H9 (cell line): ENCODE measurements around the gene LGR5. TPM values are rescaled to one million over a fixed set of nuclear protein-coding genes. Genes with fewer than 3 reads are reported as not detected.

Experiments used
- DNase-seq: peaks from one replicate; pipeline ENCODE4 v3.0.0-alpha.2; 2017
- H2AFZ ChIP-seq: one replicate; pipeline ENCODE4 v1.6.1; 2013; ENCODE audit warnings: mild to moderate bottlenecking, low read length, control low read depth, moderate library complexity
- H2AK5ac ChIP-seq: 2 replicates; pipeline ENCODE4 v1.6.1; 2013; ENCODE audit warnings: low read length, control low read depth, mixed read lengths; ENCODE audit not compliant: insufficient read length
- H2BK120ac ChIP-seq: one replicate; pipeline ENCODE4 v1.6.1; 2013; ENCODE audit warnings: low read depth, mild to moderate bottlenecking, low read length, control low read depth, inconsistent platforms; ENCODE audit not compliant: poor library complexity, severe bottlenecking
- H2BK12ac ChIP-seq: 2 replicates; pipeline ENCODE4 v1.6.1; 2013; ENCODE audit warnings: low read length, control low read depth, mixed read lengths, low read depth; ENCODE audit not compliant: insufficient read length
- H2BK15ac ChIP-seq: 2 replicates; pipeline ENCODE4 v1.6.1; 2013; ENCODE audit warnings: low read depth, low read length, control low read depth
- H2BK20ac ChIP-seq: one replicate; pipeline ENCODE4 v1.6.1; 2013; ENCODE audit warnings: low read depth, mild to moderate bottlenecking, low read length, control low read depth, inconsistent platforms; ENCODE audit not compliant: poor library complexity, severe bottlenecking
- H2BK5ac ChIP-seq: 2 replicates; pipeline ENCODE4 v1.6.1; 2013; ENCODE audit warnings: low read length, control low read depth, mixed read lengths; ENCODE audit not compliant: insufficient read length
- H3K14ac ChIP-seq: 2 replicates; pipeline ENCODE4 v1.6.1; 2013; ENCODE audit warnings: low read length, control low read depth; ENCODE audit not compliant: insufficient read depth
- H3K18ac ChIP-seq: 2 replicates; pipeline ENCODE4 v1.6.1; 2013; ENCODE audit warnings: low read depth, mild to moderate bottlenecking, mixed read lengths, low read length, control low read depth; ENCODE audit not compliant: insufficient read length
- H3K23ac ChIP-seq: 2 replicates; pipeline ENCODE4 v1.6.1; 2013; ENCODE audit warnings: low read length, control low read depth, mixed read lengths, low read depth; ENCODE audit not compliant: insufficient read length
- H3K23me2 ChIP-seq: 2 replicates; pipeline ENCODE4 v1.6.1; 2013; ENCODE audit warnings: low read depth, mild to moderate bottlenecking, mixed read lengths, low read length, control low read depth; ENCODE audit not compliant: insufficient read length, poor library complexity, severe bottlenecking
- H3K27ac ChIP-seq: 2 replicates; pipeline ENCODE4 v1.5.1; 2013; ENCODE audit warnings: low read length, control low read depth, mixed read lengths, low read depth; ENCODE audit not compliant: insufficient read length
- H3K27me3 ChIP-seq: 2 replicates; pipeline ENCODE4 v1.6.1; 2013; ENCODE audit warnings: low read length, control low read depth, inconsistent platforms; ENCODE audit not compliant: insufficient read depth
- H3K4ac ChIP-seq: 2 replicates; pipeline ENCODE4 v1.6.1; 2013; ENCODE audit warnings: low read depth, mild to moderate bottlenecking, control low read depth, inconsistent platforms, low read length, moderate library complexity
- H3K4me1 ChIP-seq: 2 replicates; pipeline ENCODE4 v1.6.1; 2013; ENCODE audit warnings: low read length, control low read depth, inconsistent platforms; ENCODE audit not compliant: insufficient read depth
- H3K4me2 ChIP-seq: 2 replicates; pipeline ENCODE4 v1.6.1; 2013; ENCODE audit warnings: low read length, control low read depth, mixed read lengths; ENCODE audit not compliant: insufficient read length, insufficient read depth
- H3K56ac ChIP-seq: 2 replicates; pipeline ENCODE4 v1.6.1; 2013; ENCODE audit warnings: low read depth, mild to moderate bottlenecking, mixed read lengths, low read length, control low read depth; ENCODE audit not compliant: insufficient read length
- H3K79me1 ChIP-seq: 2 replicates; pipeline ENCODE4 v1.6.1; 2013; ENCODE audit warnings: low read depth, mild to moderate bottlenecking, moderate library complexity, low read length, control low read depth, inconsistent platforms; ENCODE audit not compliant: insufficient read depth, poor library complexity, severe bottlenecking
- H3K79me2 ChIP-seq: 2 replicates; pipeline ENCODE4 v1.6.1; 2013; ENCODE audit warnings: low read length, control low read depth, inconsistent platforms; ENCODE audit not compliant: insufficient read depth
- H3K9ac ChIP-seq: 2 replicates; pipeline ENCODE4 v1.6.1; 2013; ENCODE audit warnings: low read length, control low read depth, mixed read lengths; ENCODE audit not compliant: insufficient read length; ENCODE audit errors: extremely low read depth
- H3K9me3 ChIP-seq: one replicate; pipeline ENCODE4 v1.6.1; 2013; ENCODE audit warnings: low read depth, low read length, inconsistent platforms; ENCODE audit not compliant: control insufficient read depth
- H3T11ph ChIP-seq: one replicate; pipeline ENCODE4 v1.6.1; 2013; ENCODE audit warnings: mild to moderate bottlenecking, low read length, control low read depth, inconsistent platforms
- H4K20me1 ChIP-seq: one replicate; pipeline ENCODE4 v1.6.1; 2013; ENCODE audit not compliant: control insufficient read depth, insufficient read length, insufficient read depth
- H4K5ac ChIP-seq: 2 replicates; pipeline ENCODE4 v1.6.1; 2013; ENCODE audit warnings: low read depth, mild to moderate bottlenecking, mixed read lengths, low read length, control low read depth; ENCODE audit not compliant: insufficient read length
- H4K8ac ChIP-seq: replicated peaks from 2 replicates; pipeline ENCODE4 v1.6.1; 2013; ENCODE audit warnings: low read length, control low read depth, mixed read lengths, low read depth; ENCODE audit not compliant: insufficient read length
- H4K91ac ChIP-seq: 2 replicates; pipeline ENCODE4 v1.6.1; 2013; ENCODE audit warnings: low read depth, mild to moderate bottlenecking, moderate library complexity, mixed read lengths, low read length, control low read depth; ENCODE audit not compliant: insufficient read length
- H3K27ac Mint-ChIP-seq, 3 experiments: 2 replicates in 2 of 3; 3 replicates in 1 of 3; pipeline ENCODE4 v1.8.0; 2020 to 2021; ENCODE audit warnings: mixed read lengths in 3 of 3, mild to moderate bottlenecking in 1 of 3, moderate library complexity in 1 of 3
- H3K27me3 Mint-ChIP-seq: 2 replicates; pipeline ENCODE4 v1.8.0; 2021; ENCODE audit warnings: low read depth, mild to moderate bottlenecking, moderate library complexity, mixed read lengths
- H3K36me3 Mint-ChIP-seq, 3 experiments: 2 replicates in 2 of 3; 3 replicates in 1 of 3; pipeline ENCODE4 v1.8.0; 2020 to 2021; ENCODE audit warnings: low read depth in 3 of 3, mixed read lengths in 3 of 3; ENCODE audit not compliant: insufficient read depth in 1 of 3
- H3K4me1 Mint-ChIP-seq, 2 experiments: 2 replicates each; pipeline ENCODE4 v1.8.0; 2020; ENCODE audit warnings: mixed read lengths in 2 of 2
- H3K4me3 Mint-ChIP-seq, 2 experiments: 2 replicates in 1 of 2; 3 replicates in 1 of 2; pipeline ENCODE4 v1.8.0; 2020 to 2021; ENCODE audit warnings: mild to moderate bottlenecking in 2 of 2, mixed read lengths in 2 of 2, moderate library complexity in 1 of 2
- H3K9me3 Mint-ChIP-seq, 2 experiments: 2 replicates in 1 of 2; 3 replicates in 1 of 2; pipeline ENCODE4 v1.8.0; 2020; ENCODE audit warnings: mild to moderate bottlenecking in 2 of 2, mixed read lengths in 2 of 2, moderate library complexity in 1 of 2
- CTCF ChIP-seq: fragments of 200-600 bp; sonication (generic); conservative IDR thresholded peaks from 3 replicates; pipeline ENCODE4 v1.8.0; 2021; ENCODE audit warnings: antibody characterized with exemption, mild to moderate bottlenecking
- WGBS: extraction: QIAGEN DNeasy Blood & Tissue Kit; methylation state at CpG from one replicate; pipeline ENCODE4 v1.1.7; 2013; ENCODE audit warnings: missing lambda C conversion rate, low lambda C conversion rate, mixed read lengths; ENCODE audit not compliant: insufficient read length; ENCODE audit errors: extremely low coverage; 5-methylcytosine and 5-hydroxymethylcytosine counted together
- total RNA-seq: library from RNA; stranded (reverse); gene quantifications from 2 replicates; pipeline ENCODE4 v1.2.1, GENCODE V29; 2021

LGR5 gene
- total RNA-seq, 1 experiment from 2014 or later, result 0.09 TPM

DNA sequence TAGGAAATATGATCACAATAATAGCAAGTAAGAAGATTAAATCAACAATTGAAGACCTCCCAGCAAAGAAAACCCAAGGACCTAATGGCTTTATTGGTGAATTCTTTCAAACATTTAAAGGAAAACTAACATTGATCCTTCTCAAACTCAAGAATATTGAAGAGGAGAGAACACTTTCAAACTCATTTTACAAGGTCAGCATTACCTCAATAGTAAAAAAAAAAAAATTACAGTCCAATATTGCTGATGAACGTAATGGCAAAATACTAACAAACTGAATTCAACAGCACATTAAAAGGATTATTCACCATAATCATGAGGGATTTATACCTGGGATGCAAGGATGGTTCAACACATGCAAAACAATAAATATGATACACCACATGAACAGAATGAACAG lies 33.7 kb upstream of the LGR5 start:
- Mint-ChIP-seq H3K4me1 (no peaks in the 10 kb centered on the region), H3K9me3 (peaks cover 12 to 13% of the 10 kb centered on the region in 2 experiments), H3K27me3 (no peaks in the 10 kb centered on the region), H3K4me3 (no peak overlapping the region), H3K36me3 (peaks cover 2 to 17% (median 10%) of the 10 kb centered on the region in 3 experiments; a peak in 6 of 7 replicates), H3K27ac (no peak overlapping the region)
- Histone ChIP-seq H3K4me1 (no peaks in the 10 kb centered on the region), H3K14ac (no peak overlapping the region), H2BK12ac (no peak overlapping the region), H3K27ac (no peak overlapping the region), H3K56ac (no peak overlapping the region), H4K20me1 (no peaks in the 10 kb centered on the region), H4K91ac (no peak overlapping the region), H2BK5ac (no peak overlapping the region), H3K27me3 (no peaks in the 10 kb centered on the region), H2BK20ac (no peak overlapping the region), H3K79me2 (no peaks in the 10 kb centered on the region), H2BK15ac (no peak overlapping the region), H2AFZ (no peak overlapping the region), H4K5ac (no peak overlapping the region), H3K23ac (no peak overlapping the region), H2BK120ac (no peak overlapping the region), H3K18ac (no peak overlapping the region), H3K4ac (no peak overlapping the region), H3K4me2 (no peak overlapping the region), H2AK5ac (no peak overlapping the region), H4K8ac (no peak overlapping the region), H3T11ph (no peak overlapping the region), H3K79me1 (no peaks in the 10 kb centered on the region), H3K9me3 (no peaks in the 10 kb centered on the region), H3K9ac (no peak overlapping the region), H3K23me2 (no peaks in the 10 kb centered on the region)
- no peak for DNase-seq
- TF ChIP-seq CTCF, result no peak
- WGBS, result no CpG with 5 or more reads among the region's 1 CpG
